HG03039 (cell line): ENCODE data around the gene EWSR1.
"Not testable (repeated sequence)": the region's sequence is repeated elsewhere in the genome, so short reads cannot be mapped to it uniquely, and the experiment has no call there.

Experiments
- ATAC-seq: cut with Tn5 transposase; IDR thresholded peaks from one replicate; pipeline ENCODE4 v1.9.1; 2021; ENCODE audit warnings: mild to moderate bottlenecking, moderate library complexity; ENCODE audit not compliant: unreplicated experiment

EWSR1 gene, protein sequence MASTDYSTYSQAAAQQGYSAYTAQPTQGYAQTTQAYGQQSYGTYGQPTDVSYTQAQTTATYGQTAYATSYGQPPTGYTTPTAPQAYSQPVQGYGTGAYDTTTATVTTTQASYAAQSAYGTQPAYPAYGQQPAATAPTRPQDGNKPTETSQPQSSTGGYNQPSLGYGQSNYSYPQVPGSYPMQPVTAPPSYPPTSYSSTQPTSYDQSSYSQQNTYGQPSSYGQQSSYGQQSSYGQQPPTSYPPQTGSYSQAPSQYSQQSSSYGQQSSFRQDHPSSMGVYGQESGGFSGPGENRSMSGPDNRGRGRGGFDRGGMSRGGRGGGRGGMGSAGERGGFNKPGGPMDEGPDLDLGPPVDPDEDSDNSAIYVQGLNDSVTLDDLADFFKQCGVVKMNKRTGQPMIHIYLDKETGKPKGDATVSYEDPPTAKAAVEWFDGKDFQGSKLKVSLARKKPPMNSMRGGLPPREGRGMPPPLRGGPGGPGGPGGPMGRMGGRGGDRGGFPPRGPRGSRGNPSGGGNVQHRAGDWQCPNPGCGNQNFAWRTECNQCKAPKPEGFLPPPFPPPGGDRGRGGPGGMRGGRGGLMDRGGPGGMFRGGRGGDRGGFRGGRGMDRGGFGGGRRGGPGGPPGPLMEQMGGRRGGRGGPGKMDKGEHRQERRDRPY

DNA sequence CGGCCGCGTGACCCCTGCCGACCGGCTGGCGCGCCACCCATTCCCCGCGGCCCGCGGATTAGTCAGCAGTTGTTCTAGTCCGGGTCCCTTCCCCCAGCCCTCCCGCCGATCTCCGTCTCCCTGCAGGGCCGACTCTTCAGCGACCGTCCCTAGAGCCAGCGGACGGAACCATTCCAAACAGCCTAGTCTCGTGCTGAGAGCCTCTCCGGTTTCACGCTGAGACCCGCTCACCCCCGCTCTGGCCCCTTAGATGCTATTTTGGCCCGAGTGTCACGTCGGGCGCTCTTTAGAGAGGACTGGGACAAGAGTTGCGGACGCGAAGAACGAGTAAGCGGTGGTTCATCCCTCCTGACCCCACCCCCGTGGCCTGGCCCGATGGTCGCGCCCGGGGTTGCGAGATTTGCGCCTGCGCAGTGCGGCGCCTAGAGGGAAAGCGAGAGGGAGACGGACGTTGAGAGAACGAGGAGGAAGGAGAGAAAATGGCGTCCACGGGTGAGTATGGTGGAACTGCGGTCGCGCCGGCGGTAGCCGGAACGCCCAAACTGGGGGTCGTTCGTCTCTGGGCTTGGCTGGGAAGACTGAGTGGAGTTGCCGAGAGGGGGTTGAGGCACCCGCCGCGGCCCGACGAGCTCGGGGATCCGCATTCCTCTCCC, at the start of gene EWSR1, which contains the start of gene RHBDD3:
Gene EWSR1 (plus strand): TSS at position 411 of the 653 bp plus-strand sequence. CDS start 69 bp downstream, at position 480.
Gene RHBDD3 (minus strand): TSS at position 124 of the 653 bp plus-strand sequence. CDS start 2,355 bp downstream, outside the sequence.
- peak; percentile 74 for ATAC-seq

DNA sequence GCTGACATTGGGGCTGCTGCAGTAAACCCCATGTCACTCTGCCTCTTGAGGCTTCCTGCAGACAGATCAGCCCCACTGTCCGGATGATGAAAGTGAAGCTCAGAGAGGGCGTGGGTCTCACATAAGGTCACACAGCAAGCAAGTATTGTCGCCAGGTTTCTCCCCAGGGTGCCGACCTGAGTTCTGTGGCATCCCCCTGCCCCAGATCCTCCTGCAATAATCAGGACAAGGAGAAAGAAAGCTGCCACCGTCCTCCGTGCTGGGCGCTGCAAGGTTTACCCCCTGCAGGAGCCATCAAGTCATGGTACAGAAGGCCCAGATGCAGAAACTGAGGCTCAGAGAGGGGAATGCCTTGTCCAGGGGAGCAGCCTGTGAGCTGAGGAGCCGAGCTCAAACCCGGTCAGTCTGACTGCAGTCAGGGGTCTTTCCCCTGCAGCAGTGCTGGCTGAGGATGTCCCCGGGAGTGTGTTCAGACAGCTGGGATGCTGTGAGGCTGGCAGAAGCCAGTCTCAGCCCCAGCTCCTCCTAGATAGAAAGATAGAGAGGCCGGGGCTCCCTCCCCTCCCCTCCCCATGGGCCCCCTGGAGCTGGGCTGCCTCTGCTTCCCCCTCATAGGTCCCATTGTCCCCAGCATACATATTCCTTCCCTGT, 49.2 kb upstream of the EWSR1 start:
- no peak for ATAC-seq

DNA sequence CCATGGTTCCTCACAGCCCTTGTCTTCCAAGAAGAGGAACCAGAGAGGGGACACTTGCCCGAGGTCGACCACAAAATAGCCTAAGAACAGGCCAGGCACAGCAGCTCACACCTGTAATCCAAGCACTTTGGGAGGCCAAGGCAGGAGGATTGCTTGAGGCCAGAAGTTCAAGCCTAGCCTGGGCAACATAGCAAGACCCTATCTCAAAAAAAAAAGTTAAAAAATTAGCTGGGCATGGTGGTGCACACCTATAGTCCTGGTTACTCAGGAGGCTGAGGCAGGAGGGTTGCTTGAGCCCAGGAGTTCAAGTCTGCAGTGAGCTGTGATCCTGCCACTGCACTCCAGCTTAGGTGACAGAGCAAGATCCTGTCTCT, 48.7 kb upstream of the EWSR1 start:
- ATAC-seq: not testable (repeated sequence)

DNA sequence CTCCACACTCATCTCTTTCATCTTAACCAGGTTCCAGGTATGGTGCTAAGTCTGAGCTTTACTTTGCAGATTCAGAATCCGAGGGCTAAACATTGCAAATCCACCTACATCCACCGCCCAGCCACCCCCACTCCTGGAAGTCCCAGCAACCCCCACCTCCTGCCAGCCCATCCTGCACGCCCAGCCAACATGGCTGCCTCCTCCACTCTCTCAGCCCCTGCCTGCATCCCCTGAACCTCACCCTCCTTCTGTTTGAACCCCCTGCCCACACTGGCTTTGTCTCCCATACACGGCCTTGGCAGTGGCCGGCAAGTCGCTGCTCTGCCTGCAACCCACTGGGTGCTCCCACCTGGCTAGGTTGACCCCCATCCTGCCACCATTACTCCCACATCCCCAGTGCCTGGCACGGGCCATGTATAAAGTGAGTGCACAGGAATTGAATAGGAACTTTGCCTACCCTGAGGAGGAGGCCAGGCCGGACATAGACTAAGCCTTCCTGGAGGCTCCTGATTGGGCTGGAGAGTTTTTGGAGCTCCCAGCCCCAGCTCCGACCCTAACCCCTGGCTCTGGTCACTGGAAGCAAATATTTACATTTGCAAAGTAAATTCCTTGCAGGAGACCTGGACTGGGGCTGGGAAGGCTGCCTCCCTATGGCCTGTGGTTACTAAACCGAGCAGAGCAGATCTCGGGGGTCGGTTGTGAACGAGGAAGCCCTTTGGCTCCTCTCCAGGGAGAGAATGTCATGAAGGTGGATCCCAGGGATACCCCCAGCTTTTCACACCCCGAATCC, 48.0 kb upstream of the EWSR1 start:
- no peak for ATAC-seq

DNA sequence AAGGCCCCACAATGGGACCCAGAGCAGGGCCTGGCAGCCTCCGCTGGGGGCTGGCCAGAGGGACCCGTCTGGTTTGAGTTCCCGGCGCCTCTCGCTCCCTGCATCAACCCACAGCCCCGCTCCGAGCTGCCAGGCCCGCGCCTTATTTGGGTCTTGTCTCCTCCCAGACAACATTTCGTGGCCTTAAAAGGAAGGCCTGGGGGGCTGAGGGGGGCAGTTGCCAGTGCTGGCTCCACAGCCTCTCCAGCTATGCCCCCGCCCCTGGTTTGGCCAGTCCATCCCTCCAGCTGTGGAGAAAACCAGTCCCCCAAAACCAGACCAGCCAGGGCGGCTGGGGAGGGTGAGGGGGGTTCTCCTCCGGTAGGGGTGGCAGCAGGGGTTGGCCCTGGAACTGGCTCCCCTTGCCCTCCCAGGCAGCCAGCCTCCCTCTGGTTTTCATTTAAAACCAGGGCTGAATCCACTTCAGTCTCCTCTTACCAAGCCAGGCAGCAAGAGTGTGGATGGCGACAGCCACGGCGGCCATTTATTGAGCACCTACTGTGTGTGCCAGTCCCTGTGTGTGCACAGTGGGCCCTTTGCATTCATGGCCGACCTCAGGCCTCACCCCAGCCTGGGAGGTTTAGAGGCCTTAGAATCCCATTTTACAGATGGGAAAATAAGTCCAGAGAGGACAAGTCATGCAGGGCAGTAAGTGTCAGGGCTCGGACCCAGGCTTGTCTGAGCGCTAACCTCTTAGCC, 43.8 kb upstream of the EWSR1 start:
- no peak for ATAC-seq

DNA sequence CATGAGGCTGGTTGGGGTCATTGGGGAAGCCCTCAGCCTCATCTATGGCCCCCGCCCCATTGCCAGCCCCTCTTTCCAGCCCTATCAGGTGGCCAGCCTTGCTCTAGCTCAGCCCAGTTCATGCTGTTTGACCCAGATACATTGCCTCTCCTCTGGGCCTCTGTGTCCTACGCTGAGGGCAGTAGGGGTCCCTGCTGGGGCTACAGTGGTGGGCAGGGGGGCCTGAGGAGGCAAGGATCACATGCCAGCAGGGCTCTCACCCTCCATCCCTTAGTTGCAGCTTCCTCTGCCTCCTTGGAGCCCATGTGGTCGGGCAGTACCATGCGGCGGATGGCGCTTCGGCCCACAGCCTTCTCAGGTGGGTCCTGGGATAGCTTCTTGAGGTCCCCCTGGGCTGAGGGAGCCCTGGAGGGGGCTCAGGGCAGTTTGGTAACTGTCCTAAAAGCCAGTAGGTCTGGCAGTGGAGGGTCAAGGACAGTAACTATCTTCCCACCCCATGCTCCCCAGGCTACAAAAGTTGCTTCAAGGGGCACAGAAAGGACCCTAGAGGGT, 43.1 kb upstream of the EWSR1 start:
- no peak for ATAC-seq

DNA sequence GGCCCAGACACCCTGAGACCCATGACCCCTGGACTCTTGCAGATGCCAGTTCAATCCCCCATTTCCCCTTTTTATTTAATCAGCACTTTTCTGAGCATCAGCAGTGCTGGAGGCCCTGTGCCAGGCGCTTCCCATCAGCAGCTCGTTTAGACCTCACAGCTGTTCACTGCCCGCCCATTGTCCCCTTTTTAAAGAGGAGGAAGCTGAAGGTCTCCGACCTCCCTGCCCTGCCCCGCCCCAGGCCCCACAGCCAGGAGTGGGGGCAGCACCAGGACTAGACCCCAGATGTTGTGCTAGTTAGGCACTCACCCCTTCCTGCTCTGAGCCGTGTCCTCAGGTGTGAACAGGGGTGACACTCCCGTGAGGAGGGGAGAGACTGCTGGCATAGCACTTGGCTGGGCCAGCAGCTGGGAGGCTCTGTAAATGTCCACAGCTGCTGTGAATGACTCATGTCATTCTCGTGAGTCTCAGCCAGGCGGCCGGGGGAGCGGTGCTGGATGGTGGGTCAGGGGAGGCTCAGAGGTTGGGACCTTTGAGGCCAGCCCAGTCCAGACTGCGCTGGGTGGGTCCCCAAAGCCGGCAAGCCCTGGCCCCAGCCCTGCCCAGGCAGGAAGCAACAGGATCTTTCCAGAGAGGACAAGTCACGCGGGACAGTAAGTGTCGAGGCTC, 42.5 kb upstream of the EWSR1 start:
- ATAC-seq: no peak

DNA sequence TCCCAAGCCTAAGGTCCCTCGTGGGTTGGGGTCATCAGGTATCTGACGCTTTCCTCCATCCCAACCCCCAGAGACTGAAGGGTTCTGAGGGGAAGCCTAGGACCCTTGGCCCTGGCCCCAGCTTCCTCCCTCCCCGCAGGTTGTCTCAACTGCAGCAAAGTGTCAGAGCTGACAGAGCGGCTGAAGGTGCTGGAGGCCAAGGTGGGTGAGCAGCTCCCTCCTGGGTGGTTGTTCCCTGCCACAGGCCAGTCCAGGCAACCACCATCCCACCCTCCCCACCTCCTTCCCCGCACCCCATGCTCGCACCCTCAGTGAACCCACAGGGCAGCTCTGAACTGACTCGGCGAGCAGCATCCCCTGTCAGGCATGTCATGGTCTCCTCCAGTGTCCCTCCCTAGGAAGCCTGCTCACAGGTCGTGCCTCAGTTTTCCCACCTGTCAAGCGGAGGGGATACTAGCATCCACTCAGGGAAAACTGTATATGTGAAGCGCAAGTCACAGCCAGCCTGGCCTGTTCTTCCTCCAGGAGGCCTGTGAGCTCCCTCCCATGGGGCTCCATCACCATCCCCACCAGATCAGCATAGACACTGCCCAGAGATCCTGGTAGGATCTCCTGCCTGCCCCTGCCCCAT, 41.6 kb upstream of the EWSR1 start:
- ATAC-seq: no peak

DNA sequence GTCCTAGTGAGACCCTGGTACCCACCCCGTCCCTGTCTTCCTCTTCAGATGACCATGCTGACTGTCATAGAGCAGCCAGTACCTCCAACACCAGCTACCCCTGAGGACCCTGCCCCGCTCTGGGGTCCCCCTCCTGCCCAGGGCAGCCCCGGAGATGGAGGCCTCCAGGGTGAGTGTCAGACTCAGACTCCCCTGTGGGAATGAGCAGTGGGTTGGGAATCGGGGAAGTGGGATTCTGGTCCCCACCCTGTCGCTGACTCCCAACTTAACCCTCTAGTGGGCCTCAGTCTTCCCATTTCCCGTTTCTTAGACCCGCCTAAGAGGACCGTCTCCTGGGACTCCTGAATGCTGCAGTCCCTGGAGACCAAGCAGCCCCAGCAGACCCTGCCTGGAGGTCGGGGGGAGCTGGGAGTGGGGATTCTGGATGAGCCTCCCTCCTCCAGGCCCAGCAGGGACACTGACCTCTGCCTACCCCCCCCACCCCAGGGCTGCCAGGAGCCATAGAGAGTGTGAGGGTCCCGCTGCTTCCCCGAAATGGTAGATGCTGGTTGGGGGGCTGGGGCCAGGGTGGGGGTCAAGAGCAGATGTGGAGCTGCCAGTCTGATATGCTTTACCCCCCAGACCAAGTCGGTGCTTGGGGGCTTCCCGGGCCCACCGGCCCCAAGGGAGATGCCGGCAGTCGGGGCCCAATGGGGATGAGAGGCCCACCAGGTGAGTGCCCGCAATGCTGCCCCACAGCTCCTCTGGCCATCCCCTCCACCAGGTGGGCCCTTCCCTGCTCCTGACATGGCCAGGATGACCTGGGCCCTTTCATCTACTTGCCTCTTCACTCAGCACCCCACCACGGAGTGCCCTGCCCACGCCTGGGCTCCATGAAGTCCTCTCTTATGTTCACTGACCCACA, 36.8 kb upstream of the EWSR1 start:
- no peak for ATAC-seq

DNA sequence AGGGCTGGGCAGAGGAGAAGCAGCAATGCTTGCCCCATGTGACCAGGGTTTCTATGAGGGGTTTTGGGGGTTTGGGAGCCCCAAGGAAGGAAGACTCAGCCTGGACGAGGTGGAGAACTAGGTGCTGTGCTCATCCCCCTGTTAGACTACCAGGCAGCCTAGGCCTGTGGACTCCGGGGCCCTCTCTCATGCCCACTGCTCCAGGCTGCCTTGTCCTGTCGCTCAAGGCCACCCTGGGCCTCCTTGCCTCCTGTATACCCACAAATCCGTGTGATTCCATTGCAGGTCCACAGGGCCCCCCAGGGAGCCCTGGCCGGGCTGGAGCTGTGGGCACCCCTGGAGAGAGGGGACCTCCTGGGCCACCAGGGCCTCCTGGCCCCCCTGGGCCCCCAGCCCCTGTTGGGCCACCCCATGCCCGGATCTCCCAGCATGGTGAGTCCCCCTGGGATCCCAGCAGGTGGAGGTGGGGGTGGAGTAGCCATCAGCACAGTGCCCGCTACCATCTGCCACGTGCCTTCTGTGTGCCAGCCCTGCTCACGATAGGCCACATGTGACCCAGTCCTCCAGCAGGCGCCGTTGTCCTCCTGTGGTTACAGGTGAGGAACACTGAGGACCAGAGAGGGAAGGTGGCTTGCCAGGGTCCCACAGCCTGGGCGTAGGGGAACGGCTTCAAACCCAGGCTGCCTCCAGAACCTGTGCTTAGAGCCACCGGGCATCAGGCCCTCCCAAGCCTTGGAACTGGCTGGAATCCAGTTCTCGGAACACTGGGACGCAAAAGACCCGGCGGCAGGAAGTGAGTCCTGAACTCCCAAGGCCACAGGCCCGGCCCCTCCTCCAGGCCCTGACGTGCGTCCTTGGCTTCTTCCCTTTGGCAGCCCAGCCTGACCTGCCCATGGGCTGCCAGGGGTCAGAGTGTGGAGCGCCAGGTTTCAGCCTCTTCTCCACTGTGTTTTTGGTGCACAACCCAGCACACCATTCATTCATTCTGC, 35.8 kb upstream of the EWSR1 start:
- no peak for ATAC-seq

DNA sequence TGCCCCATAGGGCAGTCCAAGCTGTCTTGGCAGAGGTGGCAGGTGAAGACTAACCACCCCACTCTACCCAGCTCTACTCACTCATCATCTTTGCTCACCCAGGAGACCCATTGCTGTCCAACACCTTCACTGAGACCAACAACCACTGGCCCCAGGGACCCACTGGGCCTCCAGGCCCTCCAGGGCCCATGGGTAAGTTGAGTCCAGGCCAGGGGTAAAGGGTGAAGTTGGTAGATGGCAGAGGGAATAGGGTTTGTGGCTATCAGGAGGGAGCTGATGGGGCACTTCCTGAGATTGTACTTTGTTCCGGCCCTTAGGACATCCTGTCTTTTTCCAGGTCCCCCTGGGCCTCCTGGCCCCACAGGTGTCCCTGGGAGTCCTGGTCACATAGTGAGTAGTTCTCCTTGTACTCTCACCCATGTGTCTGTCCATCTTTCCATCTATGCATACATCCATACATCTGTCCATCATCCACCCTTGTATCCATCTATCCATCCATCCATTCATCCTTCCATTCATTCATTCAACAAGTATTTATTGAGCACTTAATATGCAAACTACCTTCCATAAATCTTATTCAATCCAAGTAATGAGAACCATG, 34.7 kb upstream of the EWSR1 start:
- ATAC-seq: no peak

DNA sequence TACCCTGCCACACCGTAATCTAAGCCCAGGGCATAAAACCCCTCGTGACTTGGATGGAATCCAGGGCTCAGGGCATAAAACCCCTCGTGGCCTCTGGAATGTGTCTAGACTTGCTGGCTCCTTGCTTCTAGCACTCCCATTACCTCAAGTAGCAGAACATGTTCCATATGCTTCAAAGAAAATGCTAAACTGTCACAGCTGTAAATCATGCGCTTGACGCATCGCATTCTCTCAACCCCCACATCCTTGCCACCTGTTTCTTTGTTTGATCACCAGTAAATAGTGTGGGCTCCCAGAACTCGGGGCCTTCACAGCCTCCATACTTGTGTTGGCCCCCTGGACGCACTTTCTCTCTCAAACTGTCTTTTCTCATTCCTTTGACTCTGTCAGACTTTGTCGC, 27.6 kb upstream of the EWSR1 start:
- not testable (repeated sequence) for ATAC-seq

DNA sequence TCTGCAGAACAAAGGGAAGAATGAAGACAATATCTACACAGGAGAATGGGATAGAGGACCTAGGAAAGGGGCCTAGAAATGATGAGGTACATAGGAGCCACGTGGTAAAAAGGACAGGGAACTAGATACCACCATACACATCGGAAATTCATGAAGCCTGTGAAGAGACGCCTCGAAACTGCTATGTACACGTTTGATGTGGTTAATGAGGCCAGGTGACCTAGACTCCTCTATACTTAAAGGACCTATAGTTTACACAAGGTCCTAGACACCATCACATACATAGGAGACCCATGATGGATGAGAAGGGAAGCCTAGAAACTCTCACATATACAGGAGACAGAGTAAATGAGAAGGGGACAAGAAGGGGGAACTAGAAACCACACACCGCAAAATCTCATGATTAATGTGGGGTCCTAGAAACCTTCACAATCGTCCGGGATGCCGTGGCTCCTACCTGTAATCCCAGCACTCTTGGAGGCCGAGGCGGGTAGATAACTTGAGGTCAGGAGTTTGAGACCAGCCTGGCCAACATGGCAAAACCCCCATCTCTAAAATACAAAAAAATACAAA, 24.1 kb upstream of the EWSR1 start:
- no peak for ATAC-seq

DNA sequence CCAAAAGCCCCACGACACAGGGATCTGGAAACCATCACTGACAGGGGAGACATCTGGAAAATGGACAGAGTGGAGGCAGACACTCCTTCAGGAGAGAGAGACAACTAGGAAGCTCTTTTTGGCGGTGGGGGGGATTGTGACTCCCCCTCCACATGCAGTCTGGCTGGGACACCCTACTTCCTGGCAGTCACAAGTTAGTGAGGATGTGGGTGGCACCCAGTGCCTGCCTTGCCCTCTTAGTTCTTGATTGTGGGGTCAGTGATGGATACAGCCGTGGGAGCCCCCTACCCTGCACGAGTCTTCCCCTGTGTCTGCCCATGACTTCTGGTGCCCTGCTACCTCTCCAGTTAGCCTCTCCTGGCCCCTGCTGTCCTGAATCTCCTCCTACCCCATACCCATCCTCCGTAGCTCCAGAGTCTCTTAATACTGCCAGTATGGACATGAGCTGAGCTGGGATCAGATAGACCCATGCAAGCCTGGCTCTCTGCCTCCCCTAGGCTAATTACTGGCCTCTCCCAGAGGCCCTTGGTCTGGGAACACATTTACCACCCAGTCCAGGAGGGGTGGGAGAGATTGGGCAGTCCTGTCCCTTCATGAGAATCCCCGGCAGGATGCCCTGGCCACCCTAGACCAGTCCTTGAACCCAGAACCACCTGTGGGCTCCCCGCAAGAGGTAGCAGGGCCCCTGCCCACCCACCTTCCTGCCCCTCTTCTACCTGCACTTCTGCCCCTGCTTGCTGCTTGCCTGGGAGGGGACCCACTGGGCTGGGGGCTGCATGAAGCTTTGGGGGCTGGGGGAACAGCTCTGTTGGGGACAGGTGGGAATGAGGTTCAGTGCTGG, 23.1 kb upstream of the EWSR1 start:
- ATAC-seq: no peak
